GM21717 (cell line): Measurements from ENCODE around the gene ABT1.

Source experiments
- ATAC-seq: cut with Tn5 transposase; IDR thresholded peaks from one replicate; pipeline ENCODE4 v1.9.1; 2021; ENCODE audit warnings: mild to moderate bottlenecking, moderate library complexity; ENCODE audit not compliant: unreplicated experiment

Gene ABT1

DNA sequence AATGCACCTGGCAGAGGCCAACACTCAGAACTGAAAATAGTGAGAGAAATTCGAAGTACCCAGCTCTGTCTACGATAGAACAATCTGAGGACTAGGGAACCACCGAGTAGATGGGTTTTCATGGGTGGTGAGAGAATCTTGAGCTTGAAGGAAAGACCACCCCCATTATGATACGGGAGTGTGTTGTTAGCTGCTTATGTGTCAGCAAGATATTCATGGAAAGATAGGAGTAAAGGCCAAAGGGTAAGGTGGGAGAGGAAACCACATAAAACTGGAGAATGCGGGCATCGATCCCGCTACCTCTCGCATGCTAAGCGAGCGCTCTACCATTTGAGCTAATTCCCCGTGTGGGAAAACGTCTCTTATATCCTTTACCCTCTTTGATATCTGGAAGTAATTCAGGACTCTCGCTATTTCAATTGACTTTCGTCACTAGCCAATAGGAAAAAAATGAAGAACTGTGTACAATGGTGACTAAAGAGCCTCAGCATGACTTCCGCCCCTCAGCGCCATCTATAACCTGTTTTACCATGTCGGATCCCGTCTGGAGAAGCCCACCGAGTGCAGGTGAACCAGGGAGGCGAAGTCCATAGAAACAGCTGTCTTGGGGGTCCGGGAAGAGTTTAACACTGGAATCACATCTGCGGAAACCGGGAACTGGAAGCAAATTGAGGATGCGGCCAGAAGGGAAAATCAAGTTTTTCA is 25.0 kb upstream of the ABT1 start:
- ATAC-seq: no peak

DNA sequence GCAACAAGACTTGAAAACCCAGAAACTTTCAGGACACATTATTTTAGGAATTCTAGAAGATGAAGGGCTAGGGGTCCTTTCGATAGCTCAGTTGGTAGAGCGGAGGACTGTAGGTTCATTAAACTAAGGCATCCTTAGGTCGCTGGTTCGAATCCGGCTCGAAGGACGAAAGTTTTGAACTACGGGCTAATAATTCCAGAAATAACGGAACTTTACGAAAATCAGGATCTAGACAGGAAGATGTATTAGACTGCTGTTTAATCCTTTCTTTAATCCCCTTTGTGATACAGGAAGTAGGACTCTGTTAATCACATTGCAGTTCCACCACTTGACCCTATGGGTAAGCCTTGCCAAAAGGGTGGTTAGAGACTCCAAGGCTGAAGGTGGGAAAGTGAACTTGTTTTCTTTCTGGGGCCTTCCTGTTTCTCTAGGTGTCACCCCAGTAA is 21.2 kb upstream of the ABT1 start:
- no peak for ATAC-seq

DNA sequence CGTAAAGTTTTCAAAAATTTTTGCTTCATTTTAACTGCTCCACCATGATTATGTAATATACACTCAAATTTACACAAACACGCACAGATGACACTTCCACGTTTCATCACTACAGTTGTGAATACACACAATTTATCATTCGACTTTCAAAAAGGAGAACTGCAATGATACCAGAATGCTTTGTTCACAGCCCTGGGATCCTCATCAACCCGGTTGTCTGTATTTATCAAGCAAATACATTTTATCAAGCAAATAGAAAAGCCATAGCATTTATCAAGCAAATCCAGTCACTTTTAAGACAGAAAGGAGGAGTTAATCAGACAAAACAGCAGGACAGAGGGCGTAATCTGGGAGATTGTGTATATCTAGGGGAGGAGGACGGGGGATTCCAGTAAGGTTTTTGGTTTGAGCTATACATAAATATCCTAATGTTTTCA is 20.3 kb upstream of the ABT1 start:
- ATAC-seq: no peak

DNA sequence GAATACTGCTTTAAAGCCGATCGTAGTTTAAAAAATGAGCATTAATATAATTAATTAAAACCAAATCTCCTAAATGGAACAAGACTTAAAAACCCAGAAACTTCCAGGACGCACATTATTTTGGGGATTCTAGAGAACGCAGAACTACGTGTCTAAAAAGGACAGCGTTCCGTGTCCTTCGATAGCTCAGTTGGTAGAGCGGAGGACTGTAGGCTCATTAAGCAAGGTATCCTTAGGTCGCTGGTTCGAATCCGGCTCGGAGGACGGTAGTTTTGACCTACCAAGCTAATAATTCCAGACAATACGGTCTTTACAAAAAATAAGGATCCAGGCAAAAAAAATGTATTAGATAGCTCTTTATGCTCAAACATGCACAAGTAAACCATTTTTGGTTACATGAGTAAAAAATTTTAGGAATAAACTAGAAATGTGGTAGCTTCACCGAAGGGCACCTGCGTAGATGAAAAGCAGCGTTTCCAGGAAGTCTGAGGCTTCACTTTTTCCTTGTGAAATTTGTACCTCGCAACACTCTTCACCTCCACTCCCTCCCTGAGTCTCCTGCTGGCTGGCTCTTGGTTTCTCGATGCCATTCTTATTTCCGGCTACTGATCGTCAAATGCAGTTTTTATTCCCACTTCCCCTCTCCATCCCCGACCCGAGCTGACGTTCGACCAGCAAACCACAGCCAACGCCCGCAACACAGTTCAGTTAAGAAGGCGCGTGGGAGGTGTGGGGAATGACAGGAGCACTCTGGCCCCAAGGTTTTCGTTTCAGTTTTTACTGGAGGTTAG is 19.6 kb upstream of the ABT1 start:
- ATAC-seq: no peak

DNA sequence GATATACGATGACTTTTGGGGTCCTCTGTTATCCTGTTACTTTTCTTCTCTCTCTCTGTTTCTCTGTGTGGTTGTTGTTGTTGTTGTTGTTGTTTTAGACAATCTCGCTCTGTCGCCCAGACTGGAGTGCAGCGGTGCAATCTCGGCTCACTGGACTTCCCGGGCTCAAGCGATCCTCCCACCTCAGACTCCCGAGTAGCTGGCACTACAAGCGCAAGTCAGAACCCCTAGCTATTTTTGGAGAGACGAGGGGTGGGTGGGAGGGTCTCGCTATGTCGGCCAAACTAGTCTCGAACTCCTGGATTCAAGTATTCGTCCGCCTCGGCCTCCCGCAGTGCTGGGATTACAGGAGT is 19.1 kb upstream of the ABT1 start:
- ATAC-seq: no peak

DNA sequence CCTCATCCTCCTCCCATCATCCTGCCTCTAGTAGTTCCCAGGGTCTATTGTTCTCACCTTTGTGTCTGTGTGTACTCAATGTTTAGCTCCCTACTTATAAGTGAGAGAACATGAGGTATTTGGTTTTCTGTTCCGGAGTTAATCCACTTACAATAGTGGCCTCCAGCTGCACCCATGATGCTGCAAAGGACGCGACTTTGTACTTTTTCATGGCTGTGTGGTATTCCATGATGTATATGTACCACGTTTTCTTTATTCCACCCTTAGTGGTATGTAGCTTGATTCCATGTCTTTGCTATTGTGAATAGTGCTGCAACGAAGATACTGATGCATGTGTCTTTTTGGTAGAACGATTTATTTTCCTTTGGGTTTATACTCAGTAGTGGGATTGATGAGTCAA is 18.5 kb upstream of the ABT1 start:
- ATAC-seq: no peak

DNA sequence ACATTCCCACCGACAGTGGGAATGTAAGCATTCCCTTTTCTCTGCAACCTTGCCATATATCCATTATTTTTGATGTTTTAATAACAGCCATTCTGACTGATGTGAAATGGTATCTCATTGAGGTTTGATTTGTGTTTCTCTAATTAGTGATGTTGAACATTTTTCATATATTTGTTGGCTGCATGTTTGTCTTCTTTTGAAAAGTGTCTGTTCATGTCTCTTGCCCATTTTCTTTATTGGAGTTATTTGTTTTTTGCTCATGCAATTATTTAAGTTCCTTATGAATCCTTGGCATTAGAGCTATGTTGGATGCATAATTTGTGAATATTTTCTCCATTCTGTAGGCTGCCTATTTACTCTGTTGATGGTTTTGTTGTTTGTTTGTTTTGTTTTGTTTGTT is 18.0 kb upstream of the ABT1 start:
- no peak for ATAC-seq

DNA sequence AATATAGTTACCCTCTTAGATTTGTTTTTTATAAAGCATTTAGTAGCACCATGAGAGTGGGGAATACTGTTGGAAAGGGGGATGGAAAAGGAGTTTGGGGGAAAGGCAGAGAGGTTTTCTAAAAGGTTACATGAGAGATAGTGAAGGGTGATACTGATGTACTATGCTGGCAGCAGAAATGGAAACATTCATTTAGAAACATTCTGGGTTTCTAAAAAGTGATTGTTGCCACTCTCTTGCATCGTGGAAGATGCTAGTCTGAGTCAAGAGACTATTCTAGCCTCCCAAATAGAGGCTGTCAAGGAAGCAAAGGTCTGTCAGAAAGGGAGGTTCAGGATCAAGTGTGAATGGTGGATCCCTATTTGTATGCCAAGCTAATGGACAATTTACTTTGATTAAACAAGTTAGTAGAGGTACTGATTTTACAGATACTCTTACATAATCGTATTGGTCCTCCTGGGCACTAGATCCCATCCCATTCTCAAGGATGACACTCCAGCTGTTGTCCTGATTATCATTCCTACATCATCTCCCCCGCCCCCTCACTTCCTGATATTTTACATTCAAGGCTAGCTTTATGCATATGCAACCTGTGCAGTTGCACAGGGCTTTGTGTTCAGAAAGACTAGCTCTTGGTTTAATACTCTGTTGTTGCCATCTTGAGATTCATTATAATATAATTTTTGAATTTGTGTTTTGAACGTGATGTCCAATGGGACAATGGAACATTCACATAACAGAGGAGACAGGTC is 15.4 kb upstream of the ABT1 start:
- ATAC-seq: no peak

DNA sequence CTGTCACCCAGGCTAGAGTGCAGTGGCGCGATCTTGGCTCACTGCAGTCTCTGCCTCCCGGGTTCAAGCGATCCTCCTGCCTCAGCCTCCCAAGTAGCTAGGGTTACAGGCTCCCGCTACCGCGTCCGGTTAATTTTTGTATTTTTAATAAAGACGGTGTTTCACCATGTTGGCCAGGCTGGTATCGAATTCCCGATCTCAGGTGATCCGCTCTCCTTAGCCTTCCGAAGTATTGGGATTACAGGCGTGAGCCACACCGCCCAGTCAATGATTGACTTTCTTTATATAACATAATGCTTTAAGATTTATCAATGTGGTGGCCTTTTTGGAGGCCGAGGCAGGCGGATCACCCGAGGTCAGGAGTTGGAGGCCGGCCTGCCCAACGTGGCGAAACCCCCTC is 7.8 kb upstream of the ABT1 start:
- ATAC-seq: no peak

DNA sequence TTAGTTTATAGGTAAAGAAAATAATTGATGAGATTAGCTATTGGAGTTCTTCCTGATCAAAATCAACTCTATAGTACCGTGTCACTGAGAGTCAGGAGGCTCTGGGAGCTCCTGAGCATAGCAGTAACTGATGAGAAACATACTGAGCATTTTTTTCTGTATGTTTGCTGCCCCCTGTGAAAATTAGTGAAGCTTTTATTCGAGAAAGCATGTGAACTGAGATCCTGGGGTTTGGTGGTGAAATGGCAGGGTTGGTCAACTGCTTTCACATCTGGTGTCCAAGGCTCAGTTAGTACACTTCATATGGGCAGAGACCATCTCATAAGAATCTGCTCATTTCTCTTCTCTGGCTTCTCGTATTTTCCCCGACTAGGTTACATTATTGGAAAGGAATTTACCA is 4.1 kb upstream of the ABT1 start:
- no peak for ATAC-seq

DNA sequence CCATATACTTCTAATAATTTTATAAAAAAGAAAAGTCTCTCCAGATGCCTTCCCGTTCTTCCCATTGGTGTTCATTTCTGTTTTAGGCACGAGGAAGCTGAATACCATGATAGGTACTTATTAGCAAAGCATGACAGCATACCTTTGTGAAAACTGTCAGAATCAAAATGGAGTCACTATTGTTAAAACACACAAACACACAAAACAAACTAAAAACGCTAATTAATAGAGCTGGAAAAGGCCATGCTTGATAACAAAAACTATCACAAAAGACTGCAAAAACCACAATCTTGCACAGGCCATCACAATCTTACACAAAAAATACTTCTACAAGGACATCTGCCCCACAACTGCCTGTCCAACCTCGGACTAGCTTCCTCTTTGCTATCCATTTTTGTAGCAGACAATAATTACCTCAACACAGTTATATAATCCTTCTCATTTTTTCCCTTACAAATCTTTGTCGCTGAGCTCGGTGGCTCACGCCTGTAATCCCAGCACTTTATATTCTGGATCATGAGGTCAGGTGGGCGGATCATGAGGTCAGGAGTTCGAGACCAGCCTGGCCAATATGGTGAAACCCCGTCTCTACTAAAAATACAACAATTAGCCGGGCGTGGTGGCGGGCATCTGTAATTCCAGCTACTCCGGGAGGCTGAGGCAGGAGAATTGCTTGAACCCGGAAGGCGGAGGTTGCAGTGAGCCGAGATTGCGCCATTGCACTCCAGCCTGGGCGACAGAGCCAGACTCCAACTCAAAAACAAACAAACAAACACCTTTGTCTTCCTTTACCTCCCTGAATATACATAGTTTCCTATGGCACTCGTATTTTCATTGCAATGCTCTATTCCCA is 3.2 kb upstream of the ABT1 start:
- ATAC-seq: no peak

DNA sequence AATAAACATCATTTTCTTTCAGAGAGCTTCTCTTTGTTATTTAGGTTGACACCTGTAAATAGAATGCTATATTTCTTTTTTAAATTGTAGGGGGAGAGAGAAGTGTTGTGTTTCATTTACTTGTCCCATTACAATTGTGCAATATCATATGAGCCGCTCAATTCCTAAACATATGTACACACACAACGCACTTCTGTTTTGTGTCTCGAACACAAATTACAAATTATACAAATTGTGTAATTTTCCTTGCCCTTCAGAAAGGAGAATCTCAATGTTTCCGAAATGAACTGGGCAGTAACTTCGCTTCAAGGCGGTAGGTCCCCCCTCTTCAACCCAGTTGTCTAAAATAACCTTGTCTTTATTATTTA is 2.6 kb upstream of the ABT1 start:
- no peak for ATAC-seq

DNA sequence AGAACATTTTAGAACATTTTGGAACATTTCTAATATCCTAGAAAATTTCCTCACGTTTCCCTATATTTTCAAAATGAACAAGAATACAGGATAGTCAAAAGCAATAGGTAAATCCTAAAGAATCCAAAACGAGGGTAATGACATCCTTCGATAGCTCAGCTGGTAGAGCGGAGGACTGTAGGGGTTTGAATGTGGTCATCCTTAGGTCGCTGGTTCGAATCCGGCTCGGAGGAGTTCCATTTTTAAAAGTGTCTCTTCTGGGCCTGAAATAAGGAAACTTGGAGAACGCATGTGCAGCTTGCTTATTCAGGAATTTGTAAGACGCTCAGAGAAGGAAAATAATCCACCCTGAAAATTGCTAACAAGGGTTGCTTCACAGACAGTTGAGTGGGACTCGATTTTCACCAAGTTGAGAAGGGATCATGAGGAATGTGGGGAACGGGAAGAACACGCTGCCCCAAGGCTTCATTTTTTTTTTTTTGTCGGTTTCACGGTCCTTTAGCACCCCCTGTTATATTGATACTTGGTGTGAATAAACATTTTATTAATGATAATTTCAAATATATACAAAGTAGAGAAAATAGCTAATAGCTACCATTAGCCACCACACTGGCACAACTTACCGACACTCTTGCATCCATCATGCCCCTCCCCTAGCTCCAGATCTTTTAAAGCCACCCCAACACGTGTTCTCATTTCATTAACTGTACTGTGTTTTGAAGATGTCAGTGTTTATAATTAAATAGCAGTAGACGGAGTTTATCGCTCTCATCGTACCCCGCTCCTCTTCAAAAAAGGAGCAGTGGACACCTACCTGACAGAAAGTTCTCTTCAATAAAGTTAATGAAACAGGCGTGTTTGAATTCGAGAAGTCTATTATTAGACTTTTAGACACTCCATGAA is 1.8 kb upstream of the ABT1 start:
- ATAC-seq: no peak

DNA sequence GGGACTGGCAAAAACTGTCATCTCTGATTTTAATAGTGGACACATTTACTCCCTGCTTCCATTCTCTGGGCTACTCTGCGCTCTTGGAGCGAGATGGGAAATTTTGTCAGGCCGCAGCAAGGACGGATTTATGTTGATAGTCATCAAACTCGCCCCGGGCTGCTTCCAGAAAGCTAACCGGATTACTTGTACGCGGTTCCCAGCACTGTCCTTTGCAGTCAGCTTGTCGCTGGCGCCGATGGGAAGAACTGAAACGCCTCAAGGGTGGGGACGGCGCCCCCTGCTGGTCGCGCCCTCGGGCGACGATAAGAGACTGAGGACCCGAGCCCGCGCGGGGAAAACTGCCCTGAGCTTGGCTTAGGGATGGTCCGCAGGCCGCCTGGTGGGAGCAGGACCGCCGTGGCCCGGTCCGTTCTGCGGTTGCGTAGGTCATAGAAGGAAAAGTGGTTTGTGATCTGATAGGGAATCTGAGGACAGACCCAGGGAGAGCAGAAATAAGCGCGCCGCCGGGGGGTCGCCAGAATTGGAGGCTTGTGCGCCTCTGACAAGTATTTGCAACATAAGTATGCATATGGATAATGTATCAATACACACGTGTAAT is 984 bp upstream of the ABT1 start:
- peak; percentile 53 for ATAC-seq

DNA sequence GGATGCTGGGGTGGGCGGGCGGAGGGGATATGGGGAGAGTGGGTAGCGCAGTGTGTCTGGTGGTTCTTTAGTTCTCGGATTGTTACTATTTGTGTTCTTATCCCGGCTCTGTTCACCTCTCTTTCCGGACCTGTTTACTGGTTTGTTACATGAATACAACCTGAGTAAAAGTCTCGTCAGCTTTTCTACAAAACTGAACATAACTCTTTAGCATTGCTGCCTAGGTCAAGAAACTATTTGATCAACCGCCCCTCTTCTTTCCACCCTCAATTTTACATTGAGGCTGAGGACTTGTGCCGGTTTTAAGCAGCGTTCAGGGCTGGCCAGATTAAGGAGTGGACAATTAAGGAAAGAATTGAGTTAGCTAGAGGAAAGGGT is 625 bp downstream of the ABT1 start:
- no peak for ATAC-seq

DNA sequence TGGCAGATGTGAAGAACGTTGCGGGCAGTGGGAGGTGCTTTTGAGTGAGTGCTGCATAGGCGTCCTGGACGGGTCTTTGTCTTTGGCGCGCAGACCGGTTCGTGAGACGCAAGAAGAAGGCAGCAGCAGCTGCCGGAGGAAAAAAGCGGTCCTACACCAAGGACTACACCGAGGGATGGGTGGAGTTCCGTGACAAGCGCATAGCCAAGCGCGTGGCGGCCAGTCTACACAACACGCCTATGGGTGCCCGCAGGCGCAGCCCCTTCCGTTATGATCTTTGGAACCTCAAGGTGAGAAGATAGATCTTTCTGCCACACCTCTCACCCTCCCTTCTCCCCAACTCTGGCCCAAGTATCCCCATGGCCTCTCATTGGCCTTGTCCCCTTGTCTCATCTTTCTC is 1.1 kb downstream of the ABT1 start:
- ATAC-seq: no peak

DNA sequence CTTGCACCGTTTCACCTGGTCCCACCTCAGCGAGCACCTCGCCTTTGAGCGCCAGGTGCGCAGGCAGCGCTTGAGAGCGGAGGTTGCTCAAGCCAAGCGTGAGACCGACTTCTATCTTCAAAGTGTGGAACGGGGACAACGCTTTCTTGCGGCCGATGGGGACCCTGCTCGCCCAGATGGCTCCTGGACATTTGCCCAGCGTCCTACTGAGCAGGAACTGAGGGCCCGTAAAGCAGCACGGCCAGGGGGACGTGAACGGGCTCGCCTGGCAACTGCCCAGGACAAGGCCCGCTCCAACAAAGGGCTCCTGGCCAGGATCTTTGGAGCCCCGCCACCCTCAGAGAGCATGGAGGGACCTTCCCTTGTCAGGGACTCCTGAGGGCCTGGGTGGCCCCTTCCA is 1.5 kb downstream of the ABT1 start:
- ATAC-seq: no peak

DNA sequence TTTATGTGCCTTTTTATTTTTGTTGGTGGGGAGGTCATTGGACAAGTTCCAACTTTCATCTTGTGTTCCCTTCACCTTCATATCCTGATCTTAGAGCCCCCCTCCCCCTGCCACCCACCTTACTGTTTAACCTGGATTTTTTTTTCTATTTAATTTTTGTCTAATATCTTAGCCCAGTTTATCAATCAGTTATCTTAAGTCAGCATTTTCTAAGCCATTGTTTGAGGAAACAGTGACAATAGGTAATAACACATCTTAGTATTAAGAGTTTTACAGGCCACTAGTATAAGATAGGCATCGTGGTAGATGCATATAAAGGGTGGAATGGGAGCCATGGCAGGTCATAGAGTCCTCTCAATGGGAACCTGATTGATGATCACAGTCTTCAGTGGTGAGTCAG is 2.4 kb downstream of the ABT1 start:
- no peak for ATAC-seq

DNA sequence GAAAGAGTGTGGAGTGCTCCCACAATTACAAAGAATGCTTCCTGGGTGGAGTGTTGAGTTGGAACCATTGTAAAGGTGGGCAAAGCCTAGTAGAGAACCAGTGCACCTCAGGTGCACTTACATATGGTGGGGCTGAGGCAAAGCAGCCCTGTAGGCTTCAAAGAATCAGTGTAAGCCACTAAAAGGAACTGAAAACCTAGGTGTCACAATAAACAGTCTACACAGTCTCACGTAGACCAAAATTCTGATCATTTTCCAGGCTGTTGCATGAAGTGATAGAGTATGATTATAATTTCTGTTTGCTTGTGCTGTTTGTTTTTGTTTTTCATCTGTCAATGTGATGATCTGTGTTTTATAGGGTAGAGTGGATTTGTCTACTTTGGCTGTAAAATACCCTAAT is 2.8 kb downstream of the ABT1 start:
- no peak for ATAC-seq

DNA sequence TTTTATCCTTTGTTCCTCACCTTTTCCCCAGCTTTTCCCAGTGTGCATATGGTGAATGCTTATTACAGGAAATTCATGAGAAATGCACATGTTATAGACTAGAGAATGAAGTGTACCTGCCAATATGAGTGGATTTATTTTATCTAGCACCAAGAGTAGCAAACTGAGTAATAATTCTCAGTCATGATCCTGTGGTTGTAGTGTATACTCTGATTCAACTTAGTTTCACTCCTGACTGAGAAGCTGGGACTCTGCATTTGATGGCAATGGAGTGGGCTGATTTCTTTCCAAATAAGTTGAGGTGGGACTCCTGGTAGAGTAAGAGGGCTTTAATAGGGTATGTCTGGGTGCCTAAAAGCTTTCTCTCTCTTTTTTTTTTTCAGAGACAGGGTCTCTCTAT is 4.0 kb downstream of the ABT1 start:
- ATAC-seq: no peak
